ENCODE data around the gene USP22. TPM values are rescaled to one million over a fixed set of nuclear protein-coding genes. Genes with fewer than 3 reads are reported as not detected.

The USP22 gene
- total RNA-seq, 4 donors from 2014 or later, result 101 to 128 (median 104) TPM

DNA sequence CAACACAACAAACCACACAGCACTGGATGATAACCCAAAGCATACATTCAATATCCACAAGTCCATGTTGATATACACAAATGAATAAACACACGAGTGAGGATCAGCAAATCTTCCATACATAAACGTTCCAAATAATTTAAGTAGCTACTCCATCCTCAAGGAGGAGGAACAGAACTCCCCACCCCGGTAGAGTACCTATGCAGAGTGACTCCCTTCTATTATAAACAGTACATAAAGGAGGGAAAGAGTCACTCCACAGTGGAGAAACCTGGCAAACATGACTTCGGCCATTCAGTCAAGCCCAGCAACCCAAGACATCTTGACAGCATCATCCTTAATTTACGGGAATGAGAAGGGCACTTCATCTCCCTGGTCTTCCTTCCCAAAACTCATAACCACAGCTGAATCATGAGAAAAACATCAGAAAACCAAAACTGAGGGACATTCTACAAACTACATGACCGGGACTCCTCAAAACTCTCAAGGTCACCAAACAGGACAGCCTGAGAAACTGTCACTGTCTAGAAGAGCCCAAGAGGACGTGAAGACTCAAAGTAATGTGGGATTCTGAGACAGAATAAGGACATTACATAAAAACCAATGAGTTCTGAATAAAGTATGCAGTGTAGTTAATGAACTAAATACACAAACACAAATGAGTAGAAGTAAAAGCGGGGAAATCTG lies 5.6 kb downstream of the USP22 start:
- Histone ChIP-seq H3K27me3 (no peaks in the 10 kb centered on the region), H3K9me3 (no peaks in the 10 kb centered on the region), H3K27ac (peak overlapping the region in 3 of 4 donors; percentile 2 to 76 (median 42)), H3K4me1 (peaks cover 20 to 91% (median 44%) of the 10 kb centered on the region in 3 donors), H3K36me3 (no peaks in the 10 kb centered on the region), H3K4me3 (no peak overlapping the region)
- ATAC-seq, result no peak
- 30% methylated on average over 7 to 8 of the region's 8 CpGs for WGBS, 2 donors (ENCODE audit: low coverage in 1 of 2)
- TF ChIP-seq EP300 (IDR thresholded peaks at IDR 0.05), result no peak
- TF ChIP-seq POLR2AphosphoS5 (IDR thresholded peaks at IDR 0.05), result no peak
- TF ChIP-seq POLR2A (IDR thresholded peaks at IDR 0.05), result no peak
- TF ChIP-seq, protein P1, sequence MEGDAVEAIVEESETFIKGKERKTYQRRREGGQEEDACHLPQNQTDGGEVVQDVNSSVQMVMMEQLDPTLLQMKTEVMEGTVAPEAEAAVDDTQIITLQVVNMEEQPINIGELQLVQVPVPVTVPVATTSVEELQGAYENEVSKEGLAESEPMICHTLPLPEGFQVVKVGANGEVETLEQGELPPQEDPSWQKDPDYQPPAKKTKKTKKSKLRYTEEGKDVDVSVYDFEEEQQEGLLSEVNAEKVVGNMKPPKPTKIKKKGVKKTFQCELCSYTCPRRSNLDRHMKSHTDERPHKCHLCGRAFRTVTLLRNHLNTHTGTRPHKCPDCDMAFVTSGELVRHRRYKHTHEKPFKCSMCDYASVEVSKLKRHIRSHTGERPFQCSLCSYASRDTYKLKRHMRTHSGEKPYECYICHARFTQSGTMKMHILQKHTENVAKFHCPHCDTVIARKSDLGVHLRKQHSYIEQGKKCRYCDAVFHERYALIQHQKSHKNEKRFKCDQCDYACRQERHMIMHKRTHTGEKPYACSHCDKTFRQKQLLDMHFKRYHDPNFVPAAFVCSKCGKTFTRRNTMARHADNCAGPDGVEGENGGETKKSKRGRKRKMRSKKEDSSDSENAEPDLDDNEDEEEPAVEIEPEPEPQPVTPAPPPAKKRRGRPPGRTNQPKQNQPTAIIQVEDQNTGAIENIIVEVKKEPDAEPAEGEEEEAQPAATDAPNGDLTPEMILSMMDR (IDR thresholded peaks at IDR 0.05), result no peak

DNA sequence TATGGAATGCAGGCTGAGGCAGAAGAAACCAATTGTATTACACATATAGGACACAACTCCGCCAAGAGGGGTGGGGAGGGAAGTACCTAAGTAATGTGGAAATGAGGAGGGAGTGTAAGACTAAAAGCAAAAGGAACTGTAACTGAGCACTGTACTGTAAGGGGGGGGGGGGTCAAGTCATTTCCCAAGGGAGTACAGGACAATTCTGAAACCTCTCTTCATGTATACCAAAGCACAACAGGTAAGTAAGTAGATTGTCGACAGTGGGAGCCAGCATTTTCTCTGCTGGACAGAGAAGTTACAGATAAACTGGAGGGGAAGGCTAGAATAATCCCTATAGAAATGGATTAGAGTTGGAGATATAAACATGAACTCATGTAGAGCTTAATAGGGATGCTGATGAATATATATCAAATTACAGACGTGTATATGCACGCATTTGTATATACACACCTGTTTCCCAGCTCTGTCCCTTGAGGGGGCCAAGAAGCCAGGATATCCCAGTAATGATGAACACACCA lies 6.4 kb downstream of the USP22 start:
- Histone ChIP-seq H3K4me3 (no peak overlapping the region), H3K27me3 (no peaks in the 10 kb centered on the region), H3K4me1 (peaks cover 20 to 100% (median 51%) of the 10 kb centered on the region in 3 donors), H3K36me3 (no peaks in the 10 kb centered on the region), H3K27ac (peak overlapping the region in 3 of 4 donors; percentile 2 to 76 (median 42)), H3K9me3 (no peaks in the 10 kb centered on the region)
- no peak for ATAC-seq
- WGBS, 2 donors (ENCODE audit: low coverage in 1 of 2), result 33 to 36% methylated on average over 2 to 4 of the region's 4 CpGs
- TF ChIP-seq POLR2AphosphoS5 (IDR thresholded peaks at IDR 0.05) (no peak), EP300 (IDR thresholded peaks at IDR 0.05) (no peak)
- TF ChIP-seq, protein P1 (IDR thresholded peaks at IDR 0.05), result no peak

DNA sequence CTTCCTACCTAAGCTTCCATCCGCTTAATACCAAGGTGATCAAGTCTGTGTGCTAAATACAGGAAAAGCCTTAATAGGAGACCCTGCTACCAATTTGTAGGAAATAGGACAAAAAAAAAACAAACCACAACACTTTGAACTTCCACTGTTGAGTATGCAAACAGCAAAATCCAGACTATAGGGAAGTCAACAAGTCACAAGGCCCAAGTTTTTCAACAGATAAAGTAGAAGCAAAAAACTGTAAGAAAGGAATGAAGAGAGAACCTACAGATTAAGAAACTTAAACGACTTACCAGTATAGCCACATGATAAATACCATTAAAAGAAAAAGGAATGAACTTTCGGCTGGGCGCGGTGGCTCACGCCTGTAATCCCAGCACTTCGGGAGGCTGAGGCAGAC lies 7.4 kb downstream of the USP22 start:
- no peaks in the 10 kb centered on the region for H3K27me3 ChIP-seq
- no peak for ATAC-seq
- H3K36me3 ChIP-seq, result no peaks in the 10 kb centered on the region
- H3K9me3 ChIP-seq, result no peaks in the 10 kb centered on the region
- peak overlapping the region in 3 of 4 donors; percentile 76 to 77 (median 76) for H3K27ac ChIP-seq
- peaks cover 20 to 100% (median 57%) of the 10 kb centered on the region in 3 donors for H3K4me1 ChIP-seq
- H3K4me3 ChIP-seq, result no peak overlapping the region
- 76 to 100% methylated on average over 1 to 7 of the region's 7 CpGs for WGBS, 2 donors (ENCODE audit: low coverage in 1 of 2)
- TF ChIP-seq POLR2A (IDR thresholded peaks at IDR 0.05), result no peak
- TF ChIP-seq, protein P1 (IDR thresholded peaks at IDR 0.05), result no peak
- no peak for TF ChIP-seq EP300 (IDR thresholded peaks at IDR 0.05)
- TF ChIP-seq POLR2AphosphoS5 (IDR thresholded peaks at IDR 0.05), result no peak

DNA sequence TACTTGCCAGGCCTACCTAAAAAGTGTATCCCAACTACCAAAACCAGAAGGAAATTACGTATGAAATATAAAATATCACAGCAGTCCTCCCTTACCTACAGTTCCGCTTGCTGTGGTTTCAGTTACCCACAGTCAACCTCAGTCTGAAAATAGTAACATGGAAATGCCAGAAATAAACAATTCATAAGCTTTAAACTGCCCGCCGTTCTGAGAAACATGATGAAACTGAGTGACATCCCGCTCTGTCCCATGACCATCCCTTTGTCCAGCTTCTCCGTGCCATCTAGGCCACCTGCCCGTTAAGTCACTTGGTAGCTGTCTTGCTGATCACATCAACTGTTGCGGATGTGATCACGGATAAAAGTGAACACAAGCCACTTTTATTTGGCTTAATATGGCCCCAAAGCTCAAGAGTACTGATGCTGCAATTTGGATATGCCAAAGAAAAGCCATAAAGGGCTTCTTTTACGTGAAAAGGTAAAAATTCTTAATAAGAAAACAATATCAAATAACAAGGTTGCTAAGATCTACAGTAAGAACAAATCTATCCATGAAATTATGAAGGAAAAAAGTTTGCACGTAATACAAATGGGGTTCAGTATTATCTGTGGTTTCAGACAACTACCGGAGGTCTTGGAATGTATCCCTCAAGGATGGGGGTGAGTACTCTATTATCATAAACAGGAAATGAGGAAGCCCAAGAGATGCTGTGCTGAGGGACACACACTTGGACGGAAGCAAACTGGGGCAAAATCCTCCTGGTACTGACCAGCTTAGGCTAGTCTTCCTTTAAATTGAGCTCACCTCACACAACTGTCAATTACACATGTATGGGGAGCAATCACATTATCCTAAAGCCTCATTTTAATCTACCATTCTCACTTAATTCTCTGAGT lies 8.2 kb downstream of the USP22 start:
- TF ChIP-seq, protein P1 (IDR thresholded peaks at IDR 0.05), result no peak
- no peak for TF ChIP-seq POLR2A (IDR thresholded peaks at IDR 0.05)
- TF ChIP-seq POLR2AphosphoS5 (IDR thresholded peaks at IDR 0.05), result no peak
- no peak for TF ChIP-seq EP300 (IDR thresholded peaks at IDR 0.05)
- WGBS, 2 donors (ENCODE audit: low coverage in 1 of 2), result 16 to 21% methylated on average over 13 of the region's 13 CpGs

More for the DNA sequence above, 8.2 kb downstream of the USP22 start:
- no peaks in the 10 kb centered on the region for H3K9me3 ChIP-seq
- H3K27me3 ChIP-seq, result no peaks in the 10 kb centered on the region
- peak overlapping the region; percentile 15 to 77 (median 76) for H3K27ac ChIP-seq
- H3K4me1 ChIP-seq, result peaks cover 17 to 100% (median 60%) of the 10 kb centered on the region in 3 donors
- H3K36me3 ChIP-seq, result no peaks in the 10 kb centered on the region
- no peak for ATAC-seq
- peak overlapping the region; percentile 8 to 20 for H3K4me3 ChIP-seq

All from gastroesophageal sphincter (tissue), 4 donors.